RPMI8226 (cell line): ENCODE results near the gene ZNF592.
"Not testable (repeated sequence)": the region's sequence is repeated elsewhere in the genome, so short reads cannot be mapped to it uniquely, and the experiment has no call there.

Source experiments
- DNase-seq: peaks from one replicate; pipeline ENCODE4 v3.0.0-alpha.2; 2015

Gene ZNF592, protein sequence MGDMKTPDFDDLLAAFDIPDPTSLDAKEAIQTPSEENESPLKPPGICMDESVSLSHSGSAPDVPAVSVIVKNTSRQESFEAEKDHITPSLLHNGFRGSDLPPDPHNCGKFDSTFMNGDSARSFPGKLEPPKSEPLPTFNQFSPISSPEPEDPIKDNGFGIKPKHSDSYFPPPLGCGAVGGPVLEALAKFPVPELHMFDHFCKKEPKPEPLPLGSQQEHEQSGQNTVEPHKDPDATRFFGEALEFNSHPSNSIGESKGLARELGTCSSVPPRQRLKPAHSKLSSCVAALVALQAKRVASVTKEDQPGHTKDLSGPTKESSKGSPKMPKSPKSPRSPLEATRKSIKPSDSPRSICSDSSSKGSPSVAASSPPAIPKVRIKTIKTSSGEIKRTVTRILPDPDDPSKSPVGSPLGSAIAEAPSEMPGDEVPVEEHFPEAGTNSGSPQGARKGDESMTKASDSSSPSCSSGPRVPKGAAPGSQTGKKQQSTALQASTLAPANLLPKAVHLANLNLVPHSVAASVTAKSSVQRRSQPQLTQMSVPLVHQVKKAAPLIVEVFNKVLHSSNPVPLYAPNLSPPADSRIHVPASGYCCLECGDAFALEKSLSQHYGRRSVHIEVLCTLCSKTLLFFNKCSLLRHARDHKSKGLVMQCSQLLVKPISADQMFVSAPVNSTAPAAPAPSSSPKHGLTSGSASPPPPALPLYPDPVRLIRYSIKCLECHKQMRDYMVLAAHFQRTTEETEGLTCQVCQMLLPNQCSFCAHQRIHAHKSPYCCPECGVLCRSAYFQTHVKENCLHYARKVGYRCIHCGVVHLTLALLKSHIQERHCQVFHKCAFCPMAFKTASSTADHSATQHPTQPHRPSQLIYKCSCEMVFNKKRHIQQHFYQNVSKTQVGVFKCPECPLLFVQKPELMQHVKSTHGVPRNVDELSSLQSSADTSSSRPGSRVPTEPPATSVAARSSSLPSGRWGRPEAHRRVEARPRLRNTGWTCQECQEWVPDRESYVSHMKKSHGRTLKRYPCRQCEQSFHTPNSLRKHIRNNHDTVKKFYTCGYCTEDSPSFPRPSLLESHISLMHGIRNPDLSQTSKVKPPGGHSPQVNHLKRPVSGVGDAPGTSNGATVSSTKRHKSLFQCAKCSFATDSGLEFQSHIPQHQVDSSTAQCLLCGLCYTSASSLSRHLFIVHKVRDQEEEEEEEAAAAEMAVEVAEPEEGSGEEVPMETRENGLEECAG (N-terminal part only)

GRCh38 chr15:84748274-84749110 is at the start of gene ZNF592:
Gene ZNF592, plus strand, starts transcription at chr15:84748592. Its CDS starts 34,084 bp downstream, at chr15:84782676.
- DNase-seq: peak; percentile 88

GRCh38 chr15:84699538-84700191 is 48.7 kb upstream of the ZNF592 start:
- DNase-seq: no peak

- no peak for DNase-seq
Observed at GRCh38 chr15:84702961-84703482, 45.4 kb upstream of the ZNF592 start.

DNA sequence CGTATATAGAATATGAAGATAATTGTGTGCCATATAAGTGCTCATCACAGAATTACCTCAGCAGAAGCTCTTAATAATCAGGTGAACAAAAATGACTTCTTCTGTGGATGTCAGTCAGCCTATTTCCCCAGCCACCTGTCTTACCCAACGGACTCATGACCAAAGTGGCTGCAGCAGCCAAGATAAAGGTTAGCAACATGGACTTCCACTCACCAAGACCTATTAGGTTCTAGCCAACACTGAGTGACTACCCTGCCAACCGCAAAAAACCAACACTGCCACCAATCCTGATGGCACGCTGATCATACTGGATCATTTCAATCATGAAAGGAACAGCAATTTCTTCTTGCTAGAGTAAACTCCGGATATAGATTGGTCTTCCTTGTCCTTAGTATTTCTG is 44.6 kb upstream of the ZNF592 start:
- DNase-seq: no peak

- no peak for DNase-seq
Observed at GRCh38 chr15:84714372-84714771, 34.0 kb upstream of the ZNF592 start.

GRCh38 chr15:84714821-84715220 is 33.6 kb upstream of the ZNF592 start:
- DNase-seq: no peak

DNA sequence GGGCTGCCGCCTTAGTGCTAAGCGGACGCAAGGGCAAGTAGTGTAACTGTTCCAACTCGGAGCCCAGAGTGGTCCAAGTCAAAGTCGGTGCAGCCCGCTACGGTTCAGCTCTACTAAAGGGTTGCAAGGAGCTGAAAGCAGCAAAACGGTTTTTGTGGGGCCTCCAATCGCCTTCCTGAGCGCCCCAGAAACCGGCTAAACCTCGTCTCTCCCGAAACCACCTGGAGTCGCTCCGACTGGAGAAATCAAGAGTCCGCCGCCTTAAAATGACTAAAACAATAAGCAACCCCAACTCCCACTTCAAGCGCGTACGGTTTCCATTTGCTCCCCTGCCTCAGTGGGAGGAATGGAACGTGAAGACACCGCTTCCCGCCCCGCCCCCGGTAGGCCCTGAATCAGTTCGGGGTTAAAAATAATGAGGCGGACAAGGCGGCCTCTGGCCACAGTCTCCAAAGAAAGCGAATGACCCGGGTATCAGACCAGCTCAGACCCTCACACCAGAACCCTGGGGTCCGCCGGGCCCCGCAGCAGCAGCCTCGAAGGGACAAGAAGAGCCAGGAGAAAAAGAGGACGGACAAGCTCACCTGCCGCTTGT is 32.9 kb upstream of the ZNF592 start:
- DNase-seq: peak; percentile 46

GRCh38 chr15:84716036-84716732 is 32.2 kb upstream of the ZNF592 start, which contains the start of gene SEC11A:
Gene SEC11A, minus strand, starts transcription at chr15:84716139. Its CDS starts 64 bp downstream, at chr15:84716075.
- peak; percentile 96 for DNase-seq

GRCh38 chr15:84721371-84721770 is 27.0 kb upstream of the ZNF592 start:
- DNase-seq: no peak

DNA sequence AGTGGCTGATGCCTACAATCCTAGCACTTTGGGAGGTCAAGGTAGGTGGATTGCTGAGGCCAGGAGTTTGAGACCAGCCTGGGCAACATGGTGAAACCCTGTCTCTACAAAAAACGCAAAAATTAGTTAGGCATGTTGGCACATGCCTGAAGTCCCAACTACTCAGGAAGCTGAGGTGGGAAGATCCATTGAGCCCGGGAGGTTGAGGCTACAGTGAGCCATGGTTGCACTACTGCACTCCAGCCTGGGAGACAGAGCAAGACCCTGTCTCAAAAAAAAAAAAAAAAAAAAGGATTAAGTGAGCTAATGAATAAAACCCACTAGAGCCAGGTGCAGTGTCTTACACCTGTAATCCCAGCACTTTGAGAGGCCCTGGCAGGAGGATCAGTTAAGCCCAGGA is 25.8 kb upstream of the ZNF592 start:
- no peak for DNase-seq

GRCh38 chr15:84725001-84725491 is 23.3 kb upstream of the ZNF592 start:
- DNase-seq: peak; percentile 91

GRCh38 chr15:84727429-84727828 is 21.0 kb upstream of the ZNF592 start:
- DNase-seq: no peak

- no peak for DNase-seq
Observed at GRCh38 chr15:84731774-84732173, 16.6 kb upstream of the ZNF592 start.

GRCh38 chr15:84734794-84735479 is 13.5 kb upstream of the ZNF592 start:
- peak; percentile 95 for DNase-seq

- DNase-seq: not testable (repeated sequence)
Observed at GRCh38 chr15:84735480-84736061, 12.8 kb upstream of the ZNF592 start.

GRCh38 chr15:84736375-84736774 is 12.0 kb upstream of the ZNF592 start:
- DNase-seq: peak; percentile 92

GRCh38 chr15:84737005-84737404 is 11.4 kb upstream of the ZNF592 start:
- DNase-seq: no peak

DNA sequence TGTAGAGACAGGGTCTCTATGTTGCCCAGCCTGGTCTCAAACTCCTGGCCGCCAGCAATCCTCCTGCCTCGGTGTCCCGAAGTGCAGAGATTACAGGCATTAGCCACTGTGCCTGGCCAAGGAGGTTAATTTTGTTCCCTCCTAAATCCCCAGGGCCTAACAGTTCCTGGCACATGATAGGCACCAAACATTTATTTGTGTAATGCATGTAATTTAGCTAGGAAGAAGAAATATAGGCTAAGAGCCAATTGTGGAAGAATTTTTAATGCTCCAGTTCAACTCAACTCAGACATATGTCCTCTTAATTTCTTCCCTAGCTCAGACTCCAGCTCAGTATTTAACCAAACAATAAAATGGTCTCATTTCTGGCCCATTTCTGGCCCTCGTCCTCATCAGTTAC is 7.7 kb upstream of the ZNF592 start:
- DNase-seq: no peak

DNA sequence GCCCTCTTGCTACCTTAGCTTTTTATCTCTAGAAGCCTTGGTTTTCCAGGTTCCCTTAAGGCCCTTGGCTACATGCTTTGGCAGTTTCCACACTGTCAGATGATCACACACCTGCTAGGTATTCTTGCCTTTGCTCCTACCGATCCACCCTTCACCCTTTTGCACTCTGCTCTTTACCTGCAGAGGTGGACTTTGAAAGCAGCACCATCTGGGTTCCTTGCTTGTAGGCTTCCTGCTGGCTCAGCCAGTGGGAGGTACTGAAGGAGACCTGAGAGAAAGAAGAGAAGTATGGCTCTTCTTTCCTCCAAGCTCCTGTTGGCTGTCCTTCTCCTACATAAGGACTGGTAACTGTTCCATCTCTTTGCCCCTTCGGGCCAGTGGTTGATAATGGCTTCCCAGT is 7.3 kb upstream of the ZNF592 start:
- DNase-seq: peak; percentile 84
